ENCODE results near the gene DHFR2. TPM values are rescaled to one million over a fixed set of nuclear protein-coding genes. Genes with fewer than 3 reads are reported as not detected.
A peak's percentile ranks its signal among the peaks of the same experiment; 100 is the strongest.

Gene DHFR2
- total and polyA plus RNA-seq, 2 donors (not counting 3 experiments of a cell fraction or from before 2014, with no cell fraction given): 0.65 to 2.2 TPM

DNA sequence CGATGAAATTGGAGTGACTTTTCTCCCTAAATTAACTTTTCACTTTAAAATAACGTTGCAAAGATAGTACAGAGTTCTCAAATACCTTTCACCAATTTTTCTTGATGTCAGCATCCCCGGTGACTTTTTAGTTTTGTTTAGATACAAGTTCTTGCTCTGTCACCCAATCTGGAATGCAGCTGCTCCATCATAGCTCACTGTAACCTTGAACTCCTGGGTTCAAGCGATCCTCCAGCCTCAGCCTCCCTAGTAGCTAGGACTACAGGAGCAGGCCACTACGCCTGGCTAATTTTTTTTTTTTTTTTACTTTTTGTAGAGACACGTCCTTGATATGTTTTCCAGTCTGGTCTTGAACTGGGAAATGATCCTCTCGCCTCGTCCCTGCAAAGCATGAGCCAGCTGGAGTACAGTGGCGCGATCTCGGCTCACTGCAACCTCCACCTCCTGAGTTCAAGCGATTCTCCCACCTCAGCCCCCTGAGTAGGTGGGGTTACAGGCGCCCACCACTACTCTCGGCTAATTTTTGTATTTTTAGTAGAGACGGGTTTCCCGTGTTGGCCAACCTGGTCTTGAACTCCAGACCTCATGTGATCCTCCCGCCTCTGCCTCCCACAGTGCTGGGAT is 892 bp upstream of the DHFR2 start:
- H4K20me1 ChIP-seq (replicated peaks; ENCODE audit: control insufficient read depth, extremely low read depth, insufficient read depth, low read length): no peaks in the 10 kb centered on the region
- peaks cover 10% of the 10 kb centered on the region for H3K79me2 ChIP-seq (ENCODE audit: control insufficient read depth, insufficient read depth, low read length)
- H3K4me3 ChIP-seq (replicated peaks in 1 of 3; ENCODE audit: insufficient read depth in 1 of 3, low read depth in 1 of 3, low read length in 3 of 3): peak overlapping the region; percentile 65 to 98 (median 88)
- FAIRE-seq (no peak), DNase-seq (ENCODE audit: low read depth, low spot score) (no peak)
- peak overlapping the region; percentile 92 for H3K27ac ChIP-seq (ENCODE audit: insufficient read depth, low read depth, low read length)
- no TSS peak for BruUV-seq (replicated peaks)
- H3K36me3 ChIP-seq (ENCODE audit: control insufficient read depth in 2 of 2, extremely low read depth in 1 of 2, insufficient read depth in 2 of 2, low read length in 2 of 2): peaks cover 0 to 2% of the 10 kb centered on the region in 2 experiments
- H3K9me1 ChIP-seq (replicated peaks; ENCODE audit: control insufficient read depth, extremely low read depth, insufficient read depth, low read length): no peaks in the 10 kb centered on the region
- ChIA-PET POLR2A (interaction anchor here (0.9 to 1.3 kb wide), 3 partner anchors 34 to 91 kb away, joined by 3 to 4 read pairs (median 4); no protein-coding TSS in a partner anchor), CTCF (interaction anchor here (1.1 to 2.6 kb wide), 3 partner anchors 8 to 90 kb away, joined by 4 to 14 read pairs (median 5); partner anchors contain the start of gene PROS1)
- intact Hi-C loops (cut with micrococcal nuclease): loop anchor here (2.0 to 10.0 kb wide), 3 partner anchors 59 to 159 kb away; partner anchors contain the start of gene PROS1
- TF ChIP-seq, protein P1, sequence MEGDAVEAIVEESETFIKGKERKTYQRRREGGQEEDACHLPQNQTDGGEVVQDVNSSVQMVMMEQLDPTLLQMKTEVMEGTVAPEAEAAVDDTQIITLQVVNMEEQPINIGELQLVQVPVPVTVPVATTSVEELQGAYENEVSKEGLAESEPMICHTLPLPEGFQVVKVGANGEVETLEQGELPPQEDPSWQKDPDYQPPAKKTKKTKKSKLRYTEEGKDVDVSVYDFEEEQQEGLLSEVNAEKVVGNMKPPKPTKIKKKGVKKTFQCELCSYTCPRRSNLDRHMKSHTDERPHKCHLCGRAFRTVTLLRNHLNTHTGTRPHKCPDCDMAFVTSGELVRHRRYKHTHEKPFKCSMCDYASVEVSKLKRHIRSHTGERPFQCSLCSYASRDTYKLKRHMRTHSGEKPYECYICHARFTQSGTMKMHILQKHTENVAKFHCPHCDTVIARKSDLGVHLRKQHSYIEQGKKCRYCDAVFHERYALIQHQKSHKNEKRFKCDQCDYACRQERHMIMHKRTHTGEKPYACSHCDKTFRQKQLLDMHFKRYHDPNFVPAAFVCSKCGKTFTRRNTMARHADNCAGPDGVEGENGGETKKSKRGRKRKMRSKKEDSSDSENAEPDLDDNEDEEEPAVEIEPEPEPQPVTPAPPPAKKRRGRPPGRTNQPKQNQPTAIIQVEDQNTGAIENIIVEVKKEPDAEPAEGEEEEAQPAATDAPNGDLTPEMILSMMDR (IDR thresholded peaks at IDR 0.05; ENCODE audit: extremely low read depth in 1 of 2, insufficient read depth in 1 of 2, low read depth in 1 of 2, low read length in 2 of 2): no peak
- TF ChIP-seq EZH2 (IDR thresholded peaks at IDR 0.05; ENCODE audit: borderline replicate concordance, low read depth, low read length, severe bottlenecking) (no peak), JUN (IDR thresholded peaks at IDR 0.05; ENCODE audit: borderline replicate concordance, insufficient read depth, insufficient read length, low read depth) (no peak), MAX (IDR thresholded peaks at IDR 0.05; ENCODE audit: insufficient read depth, insufficient read length) (no peak), FOS (IDR thresholded peaks at IDR 0.05; ENCODE audit: borderline replicate concordance, insufficient read depth, low read length) (no peak), GATA2 (IDR thresholded peaks at IDR 0.05; ENCODE audit: insufficient read depth, insufficient read length, low read depth, low read length) (no peak), MYC (IDR thresholded peaks at IDR 0.05; ENCODE audit: low read depth, low read length) (no peak), POLR2AphosphoS5 (IDR thresholded peaks at IDR 0.05; ENCODE audit: insufficient read depth, low read depth, low read length) (no peak), POLR2A (IDR thresholded peaks at IDR 0.05; ENCODE audit: low read depth, low read length) (no peak)
- dilution Hi-C loops (cut with MboI; ENCODE audit: extremely low pct_ligation_motif_present, low sequenced_read_pairs): no loop called here
- peak overlapping the region; percentile 98 for H3K4me2 ChIP-seq (ENCODE audit: insufficient read depth, low read length)
- no peaks in the 10 kb centered on the region for H3K9me3 ChIP-seq (replicated peaks; ENCODE audit: control insufficient read depth, insufficient read depth, low read length)
- peaks cover 17% of the 10 kb centered on the region for H3K4me1 ChIP-seq (ENCODE audit: control insufficient read depth, extremely low read depth, insufficient read depth, low read length)
- no peaks in the 10 kb centered on the region for H3K27me3 ChIP-seq (ENCODE audit: control insufficient read depth in 2 of 2, insufficient read depth in 2 of 2, low read length in 2 of 2)
- peak overlapping the region; percentile 99 for H3K9ac ChIP-seq (replicated peaks; ENCODE audit: extremely low read depth, insufficient read depth, low read length)
- H2AFZ ChIP-seq (ENCODE audit: low read depth, low read length): peak overlapping the region; percentile 43
